ENCODE measurements around the gene CHST2.

DNA sequence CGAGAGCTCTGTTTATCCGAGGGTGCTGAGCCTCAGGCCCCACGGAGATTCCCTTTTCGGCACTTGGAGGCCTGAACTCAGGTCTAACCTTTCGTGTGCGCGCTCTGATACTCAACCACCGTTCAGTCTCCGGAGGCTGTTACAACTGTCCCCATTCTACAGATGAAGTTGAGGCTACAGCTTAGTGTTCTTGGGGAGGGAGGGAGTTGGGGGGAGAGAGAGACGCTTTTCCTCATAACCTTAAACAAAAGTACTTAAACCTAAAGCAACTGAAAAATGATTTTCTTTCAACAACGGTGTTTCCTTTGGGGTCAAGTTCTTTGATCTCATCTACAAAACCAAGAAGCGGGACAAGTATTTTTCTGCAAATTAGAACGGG is 952 bp upstream of the CHST2 start:
- TF ChIP-seq, protein P1, sequence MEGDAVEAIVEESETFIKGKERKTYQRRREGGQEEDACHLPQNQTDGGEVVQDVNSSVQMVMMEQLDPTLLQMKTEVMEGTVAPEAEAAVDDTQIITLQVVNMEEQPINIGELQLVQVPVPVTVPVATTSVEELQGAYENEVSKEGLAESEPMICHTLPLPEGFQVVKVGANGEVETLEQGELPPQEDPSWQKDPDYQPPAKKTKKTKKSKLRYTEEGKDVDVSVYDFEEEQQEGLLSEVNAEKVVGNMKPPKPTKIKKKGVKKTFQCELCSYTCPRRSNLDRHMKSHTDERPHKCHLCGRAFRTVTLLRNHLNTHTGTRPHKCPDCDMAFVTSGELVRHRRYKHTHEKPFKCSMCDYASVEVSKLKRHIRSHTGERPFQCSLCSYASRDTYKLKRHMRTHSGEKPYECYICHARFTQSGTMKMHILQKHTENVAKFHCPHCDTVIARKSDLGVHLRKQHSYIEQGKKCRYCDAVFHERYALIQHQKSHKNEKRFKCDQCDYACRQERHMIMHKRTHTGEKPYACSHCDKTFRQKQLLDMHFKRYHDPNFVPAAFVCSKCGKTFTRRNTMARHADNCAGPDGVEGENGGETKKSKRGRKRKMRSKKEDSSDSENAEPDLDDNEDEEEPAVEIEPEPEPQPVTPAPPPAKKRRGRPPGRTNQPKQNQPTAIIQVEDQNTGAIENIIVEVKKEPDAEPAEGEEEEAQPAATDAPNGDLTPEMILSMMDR (IDR thresholded peaks at IDR 0.05; ENCODE audit: borderline replicate concordance, extremely low read depth, low read length, poor library complexity, severe bottlenecking): no peak
- TF ChIP-seq EZH2 (IDR thresholded peaks at IDR 0.05; ENCODE audit: borderline replicate concordance, low read depth, low read length, severe bottlenecking): no peak

Data from DND-41 (cell line).